ENCODE measurements around the gene CAMK2N1. TPM values are rescaled to one million over a fixed set of nuclear protein-coding genes. Genes with fewer than 3 reads are reported as not detected.

The CAMK2N1 gene
- total and polyA plus RNA-seq, 2 donors (not counting 1 experiment from before 2014, with no cell fraction given) = 79.9 to 156 TPM

- Histone ChIP-seq H3K4me2 (ENCODE audit: extremely low read depth, insufficient read depth, low read length) (no peak overlapping the region), H3K4me3 (replicated peaks in 1 of 4; ENCODE audit: control extremely low read depth in 1 of 4, insufficient read depth in 1 of 4, low read depth in 3 of 4, low read length in 4 of 4) (no peak overlapping the region), H2AFZ (ENCODE audit: low read length) (no peak overlapping the region), H3K36me3 (ENCODE audit: control insufficient read depth, insufficient read depth, low read length) (peaks cover 2% of the 10 kb centered on the region), H4K20me1 (ENCODE audit: control insufficient read depth, extremely low read depth, insufficient read depth, low read length) (no peaks in the 10 kb centered on the region), H3K4me1 (ENCODE audit: control insufficient read depth, extremely low read depth, insufficient read depth, low read length) (peaks cover 16% of the 10 kb centered on the region), H3K9me3 (ENCODE audit: control insufficient read depth, insufficient read depth, low read depth, low read length) (no peaks in the 10 kb centered on the region), H3K79me2 (ENCODE audit: control insufficient read depth, insufficient read depth, low read length) (no peaks in the 10 kb centered on the region), H3K27me3 (ENCODE audit: control insufficient read depth, insufficient read depth, low read length) (no peaks in the 10 kb centered on the region), H3K27ac (ENCODE audit: insufficient read depth, low read length) (no peak overlapping the region), H3K9ac (ENCODE audit: insufficient read depth, low read length) (no peak overlapping the region)
- TF ChIP-seq CTCF (conservative IDR thresholded peaks at IDR 0.05 in 1 of 2, IDR thresholded peaks at IDR 0.05 in 1 of 2; ENCODE audit: low read depth in 1 of 2, low read length in 2 of 2) (no peak), EZH2 (IDR thresholded peaks at IDR 0.05; ENCODE audit: low read length, missing control alignments) (no peak)
- DNase-seq (ENCODE audit: low read depth in 2 of 2) = no peak
Observed at GRCh38 chr1:20493309-20493708, 7.3 kb upstream of the CAMK2N1 start.

GRCh38 chr1:20492751-20493150 lies 6.7 kb upstream of the CAMK2N1 start:
- Histone ChIP-seq H3K27ac (ENCODE audit: insufficient read depth, low read length) (no peak overlapping the region), H3K27me3 (ENCODE audit: control insufficient read depth, insufficient read depth, low read length) (no peaks in the 10 kb centered on the region), H4K20me1 (ENCODE audit: control insufficient read depth, extremely low read depth, insufficient read depth, low read length) (no peaks in the 10 kb centered on the region), H3K9ac (ENCODE audit: insufficient read depth, low read length) (no peak overlapping the region), H3K4me1 (ENCODE audit: control insufficient read depth, extremely low read depth, insufficient read depth, low read length) (peaks cover 16% of the 10 kb centered on the region), H3K36me3 (ENCODE audit: control insufficient read depth, insufficient read depth, low read length) (peaks cover 2% of the 10 kb centered on the region), H2AFZ (ENCODE audit: low read length) (no peak overlapping the region), H3K4me3 (replicated peaks in 1 of 4; ENCODE audit: control extremely low read depth in 1 of 4, insufficient read depth in 1 of 4, low read depth in 3 of 4, low read length in 4 of 4) (no peak overlapping the region), H3K4me2 (ENCODE audit: extremely low read depth, insufficient read depth, low read length) (no peak overlapping the region), H3K9me3 (ENCODE audit: control insufficient read depth, insufficient read depth, low read depth, low read length) (no peaks in the 10 kb centered on the region), H3K79me2 (ENCODE audit: control insufficient read depth, insufficient read depth, low read length) (no peaks in the 10 kb centered on the region)
- TF ChIP-seq EZH2 (IDR thresholded peaks at IDR 0.05; ENCODE audit: low read length, missing control alignments) = no peak
- no peak for DNase-seq (ENCODE audit: low read depth in 2 of 2)

GRCh38 chr1:20491866-20492265 lies 5.9 kb upstream of the CAMK2N1 start:
- peaks cover 2% of the 10 kb centered on the region for H3K36me3 ChIP-seq (ENCODE audit: control insufficient read depth, insufficient read depth, low read length)
- DNase-seq (ENCODE audit: low read depth in 2 of 2) = no peak
- H3K9ac ChIP-seq (ENCODE audit: insufficient read depth, low read length) = no peak overlapping the region
- no peak overlapping the region for H3K4me2 ChIP-seq (ENCODE audit: extremely low read depth, insufficient read depth, low read length)
- no peaks in the 10 kb centered on the region for H3K79me2 ChIP-seq (ENCODE audit: control insufficient read depth, insufficient read depth, low read length)
- TF ChIP-seq CTCF (conservative IDR thresholded peaks at IDR 0.05 in 1 of 2, IDR thresholded peaks at IDR 0.05 in 1 of 2; ENCODE audit: low read depth in 1 of 2, low read length in 2 of 2) (no peak), EZH2 (IDR thresholded peaks at IDR 0.05; ENCODE audit: low read length, missing control alignments) (no peak)
- peaks cover 21% of the 10 kb centered on the region for H3K4me1 ChIP-seq (ENCODE audit: control insufficient read depth, extremely low read depth, insufficient read depth, low read length)
- H4K20me1 ChIP-seq (ENCODE audit: control insufficient read depth, extremely low read depth, insufficient read depth, low read length) = no peaks in the 10 kb centered on the region
- no peak overlapping the region for H2AFZ ChIP-seq (ENCODE audit: low read length)
- H3K27me3 ChIP-seq (ENCODE audit: control insufficient read depth, insufficient read depth, low read length) = no peaks in the 10 kb centered on the region
- H3K4me3 ChIP-seq (replicated peaks in 1 of 4; ENCODE audit: control extremely low read depth in 1 of 4, insufficient read depth in 1 of 4, low read depth in 3 of 4, low read length in 4 of 4) = no peak overlapping the region
- no peak overlapping the region for H3K27ac ChIP-seq (ENCODE audit: insufficient read depth, low read length)
- H3K9me3 ChIP-seq (ENCODE audit: control insufficient read depth, insufficient read depth, low read depth, low read length) = no peaks in the 10 kb centered on the region
